HepG2 (cell line): ENCODE data around the gene LYRM7.

Experiments used
- CREB1 ChIP-seq, 2 experiments: fragments of 450-650 bp in 1 of 2; IDR thresholded peaks; 2 replicates each; pipeline ENCODE4 v1.6.1; 2016 to 2017; ENCODE audit warnings: control low read depth in 1 of 2, mild to moderate bottlenecking in 1 of 2, missing compliant biosample characterization in 1 of 2, missing genetic modification characterization in 1 of 2
- HNRNPLL ChIP-seq: fragments of 200-400 bp; formaldehyde crosslinking; IDR thresholded peaks from 2 replicates; pipeline ENCODE4 v1.6.1; 2017; ENCODE audit warnings: mild to moderate bottlenecking, low read depth, low read length; ENCODE audit not compliant: poor library complexity, severe bottlenecking
- ZNF614 ChIP-seq: IDR thresholded peaks from 2 replicates; pipeline ENCODE4 v1.6.1; 2018; ENCODE audit warnings: missing biosample characterization, missing genetic modification reagents, inconsistent platforms, borderline replicate concordance
- ZNF782 ChIP-seq: sonication (generic); formaldehyde crosslinking; IDR thresholded peaks from 2 replicates; pipeline ENCODE4 v1.4.0; 2020; ENCODE audit warnings: missing genetic modification reagents, mild to moderate bottlenecking, borderline replicate concordance
- TF ChIP-seq, protein P1 (sequence below), 2 experiments: sonication (generic) in 1 of 2; formaldehyde crosslinking in 1 of 2; IDR thresholded peaks; 2 replicates each; pipeline versions ENCODE4 v1.4.0 to v1.6.1; 2018 to 2020; ENCODE audit warnings: missing genetic modification reagents in 2 of 2, borderline replicate concordance in 1 of 2, low read depth in 1 of 2, mild to moderate bottlenecking in 1 of 2, missing biosample characterization in 1 of 2

GRCh38 chr5:131222731-131223130 lies 52.0 kb downstream of the LYRM7 start:
- TF ChIP-seq ZNF782 (CRISPR knock-in tag) (no peak), HNRNPLL (no peak), CREB1 (IDR thresholded peaks at IDR 0.05) (no peak), CREB1 (CRISPR knock-in tag; IDR thresholded peaks at IDR 0.05) (no peak), ZNF614 (no peak)
- TF ChIP-seq, protein P1, sequence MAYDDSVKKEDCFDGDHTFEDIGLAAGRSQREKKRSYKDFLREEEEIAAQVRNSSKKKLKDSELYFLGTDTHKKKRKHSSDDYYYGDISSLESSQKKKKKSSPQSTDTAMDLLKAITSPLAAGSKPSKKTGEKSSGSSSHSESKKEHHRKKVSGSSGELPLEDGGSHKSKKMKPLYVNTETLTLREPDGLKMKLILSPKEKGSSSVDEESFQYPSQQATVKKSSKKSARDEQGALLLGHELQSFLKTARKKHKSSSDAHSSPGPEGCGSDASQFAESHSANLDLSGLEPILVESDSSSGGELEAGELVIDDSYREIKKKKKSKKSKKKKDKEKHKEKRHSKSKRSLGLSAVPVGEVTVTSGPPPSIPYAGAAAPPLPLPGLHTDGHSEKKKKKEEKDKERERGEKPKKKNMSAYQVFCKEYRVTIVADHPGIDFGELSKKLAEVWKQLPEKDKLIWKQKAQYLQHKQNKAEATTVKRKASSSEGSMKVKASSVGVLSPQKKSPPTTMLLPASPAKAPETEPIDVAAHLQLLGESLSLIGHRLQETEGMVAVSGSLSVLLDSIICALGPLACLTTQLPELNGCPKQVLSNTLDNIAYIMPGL (CRISPR knock-in tag; IDR thresholded peaks at IDR 0.05; ENCODE audit: borderline replicate concordance in 1 of 2, low read depth in 1 of 2), result no peak
